ENCODE measurements around the gene AEN.

Gene AEN

DNA sequence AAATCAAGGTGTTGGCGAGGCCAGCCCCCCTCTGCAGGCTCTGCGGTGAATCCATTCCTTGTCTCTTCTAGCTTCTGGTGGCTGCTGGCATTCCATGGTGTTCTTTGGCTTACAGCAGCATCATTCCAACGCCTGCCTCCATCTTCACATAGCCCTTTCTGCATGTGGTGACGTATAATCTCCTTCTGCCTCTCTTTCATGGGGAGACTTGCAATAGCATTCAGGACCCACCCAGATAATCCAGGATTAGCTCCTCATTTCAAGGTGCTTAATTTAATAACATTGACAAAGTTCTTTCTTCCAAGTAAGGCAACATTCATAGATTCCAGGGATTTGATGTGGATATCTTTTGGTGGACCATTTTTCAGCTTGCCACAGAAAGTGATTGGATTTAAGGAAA, 53.5 kb downstream of the AEN start:
- no peak for DNase-seq (ENCODE audit: low read depth)

DNA sequence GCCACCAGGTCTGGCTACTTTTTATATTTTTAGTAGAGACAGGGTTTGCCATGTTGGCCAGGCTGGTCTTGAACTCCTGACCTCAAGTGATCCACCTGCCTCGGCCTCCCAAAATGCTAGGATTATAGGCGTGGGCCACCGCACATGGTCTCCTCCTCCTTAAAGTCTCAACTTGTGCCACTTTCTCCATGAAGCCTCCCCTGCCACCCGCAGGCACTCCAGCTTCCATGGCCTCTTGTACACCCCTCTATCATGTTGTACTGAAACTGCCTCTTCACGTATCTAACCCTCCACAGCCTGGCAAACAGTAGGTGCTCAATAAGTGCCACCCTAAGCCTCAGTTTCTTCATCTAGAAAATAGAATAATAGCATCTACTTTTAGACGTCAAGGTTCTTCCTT, 57.6 kb downstream of the AEN start:
- no peak for DNase-seq (ENCODE audit: low read depth)

DNA sequence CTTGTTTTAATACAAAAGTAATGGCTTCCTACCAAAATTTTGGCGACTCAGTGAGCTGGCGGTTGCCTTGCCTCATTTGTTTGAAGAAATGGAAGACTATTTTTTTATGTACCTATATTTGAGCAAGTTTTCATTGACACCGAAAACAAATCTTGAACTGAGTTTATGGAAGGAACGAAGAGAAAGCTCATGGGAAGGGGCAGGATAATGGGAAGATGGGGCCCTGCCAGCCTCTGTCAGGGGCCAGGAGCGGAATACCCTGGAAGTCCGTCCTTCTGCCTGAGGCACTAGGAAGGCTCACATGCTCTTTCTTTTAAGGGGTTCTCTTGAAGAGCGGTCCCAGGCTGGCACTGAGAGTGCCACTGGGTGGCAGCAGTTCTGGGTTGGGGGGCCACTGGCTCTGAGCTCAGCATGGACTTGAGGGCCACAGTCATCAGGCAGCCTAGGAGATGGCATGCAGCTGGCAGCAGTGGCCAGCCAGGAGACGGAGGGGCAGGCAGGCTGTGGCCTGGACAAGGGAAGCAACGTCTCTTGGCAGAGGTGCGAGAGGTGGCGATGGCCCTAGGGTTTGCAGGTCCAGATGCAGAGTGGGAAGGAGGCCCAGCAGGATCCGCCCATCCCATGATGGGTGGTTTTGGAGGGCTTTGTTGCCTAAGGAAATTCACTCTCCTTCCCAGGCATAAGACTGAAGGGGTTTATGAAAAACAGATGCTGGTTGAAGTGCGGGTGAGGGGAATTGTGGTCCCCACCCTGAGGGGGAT, 59.3 kb downstream of the AEN start:
- no peak for DNase-seq (ENCODE audit: low read depth)

DNA sequence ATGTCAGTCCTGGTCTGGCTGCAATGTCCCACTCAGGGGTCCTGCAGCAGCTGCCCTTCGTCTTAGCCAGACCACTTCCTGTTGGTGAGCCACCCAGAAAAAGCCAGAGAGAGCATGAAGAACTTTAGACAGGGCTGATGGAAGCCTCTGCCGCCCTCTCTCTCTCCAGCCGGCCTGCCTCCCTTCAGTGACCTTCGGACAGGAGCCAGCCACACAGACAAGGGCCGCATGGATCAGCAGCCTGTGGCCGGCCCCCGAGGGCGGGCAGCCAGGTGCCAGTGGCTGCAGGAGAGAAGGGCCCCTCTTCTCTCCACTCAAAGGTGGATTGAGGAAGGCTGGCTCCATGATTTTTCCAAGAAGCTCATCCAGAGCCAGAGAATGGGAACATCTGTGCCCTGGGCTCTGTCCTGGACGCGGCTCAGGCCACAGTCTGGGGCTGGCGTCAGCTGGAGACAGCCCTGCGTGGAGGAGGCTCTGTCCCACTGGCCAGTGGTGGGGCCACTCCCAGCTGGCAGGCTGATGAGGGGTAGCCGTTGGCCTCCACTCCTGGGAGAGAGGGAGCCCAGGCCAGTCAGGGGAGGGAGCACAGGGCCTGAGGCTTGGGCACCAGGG, 60.6 kb downstream of the AEN start:
- DNase-seq (ENCODE audit: low read depth), result no peak
